ENCODE results near the gene TRIM43B. TPM values are rescaled to one million over a fixed set of nuclear protein-coding genes. Genes with fewer than 3 reads are reported as not detected.
"Not testable (repeated sequence)": the region's sequence is repeated elsewhere in the genome, so short reads cannot be mapped to it uniquely, and the experiment has no call there.

TRIM43B gene
- not detected for polyA plus RNA-seq (2013, experiment 1 of 2; ENCODE audit: insufficient read length)
- polyA plus RNA-seq (2013, experiment 2 of 2; ENCODE audit: insufficient read length), result not detected

DNA sequence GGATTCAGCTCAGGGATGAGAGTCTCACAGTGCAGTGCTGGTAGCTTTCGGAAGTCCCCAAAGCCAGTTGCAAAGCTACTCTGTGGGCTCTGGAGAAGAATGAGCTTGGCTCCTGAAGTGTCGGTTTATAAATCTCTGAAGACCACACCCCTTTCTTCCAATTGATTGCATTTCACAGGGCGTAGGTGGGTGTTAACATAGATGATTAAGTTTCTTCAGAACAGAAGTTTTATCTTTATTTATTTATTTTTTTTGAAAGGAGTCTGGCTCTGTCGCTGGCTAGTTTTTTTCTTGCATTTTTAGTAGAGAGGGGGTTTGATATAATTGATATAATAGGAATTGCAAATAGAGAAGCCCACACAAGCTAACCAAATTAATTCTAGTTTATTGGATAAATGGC lies at the start of gene TRIM43B:
TRIM43B (minus strand) TSS at position 101 of the 400 bp plus-strand sequence. CDS start 2,040 bp downstream, outside the sequence.
- DNase-seq, result not testable (repeated sequence)

DNA sequence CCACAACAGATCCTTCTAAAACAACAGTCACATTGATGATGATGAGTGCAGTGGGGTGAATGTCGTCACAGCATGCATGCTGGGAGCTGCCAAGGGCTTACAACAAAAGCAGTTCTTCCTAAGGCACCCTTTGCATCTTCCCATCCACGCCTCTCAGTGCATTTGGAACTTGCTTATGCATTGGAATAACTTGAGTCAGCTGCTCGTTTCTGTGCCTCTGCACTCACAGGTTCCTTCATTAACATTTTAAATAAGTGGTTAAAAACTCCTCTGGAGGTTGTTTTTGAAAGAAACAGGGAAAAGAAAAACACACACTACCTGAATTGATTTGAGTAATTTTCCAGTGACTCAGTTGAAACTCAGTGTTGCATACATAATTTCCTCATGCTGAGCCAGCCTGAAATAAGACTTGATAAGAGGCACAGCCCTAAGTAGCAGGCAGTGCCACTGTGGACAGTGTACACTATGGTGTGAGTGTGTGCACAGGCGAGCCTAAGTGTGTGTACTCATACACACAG lies 46.8 kb upstream of the TRIM43B start:
- no peak for DNase-seq

DNA sequence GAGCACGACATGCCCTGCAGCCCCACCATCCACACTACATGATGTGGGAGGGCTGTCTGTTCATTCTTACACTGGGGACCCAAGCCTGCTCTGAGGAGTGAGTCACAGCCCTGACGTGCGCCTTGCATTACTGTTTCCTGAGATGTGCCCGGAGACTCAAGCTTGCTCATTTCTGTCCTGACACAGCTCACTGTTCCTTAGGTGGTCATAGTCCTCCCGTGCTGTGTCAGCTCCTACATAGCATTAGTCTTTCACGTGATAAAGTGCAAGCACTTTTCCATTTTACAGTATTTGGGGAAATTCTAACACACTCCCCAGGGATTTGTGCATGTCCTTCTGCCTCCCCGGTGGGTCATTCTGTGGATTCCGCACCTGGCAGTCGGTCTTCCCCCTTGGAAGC lies 46.2 kb upstream of the TRIM43B start:
- peak; percentile 52 for DNase-seq

DNA sequence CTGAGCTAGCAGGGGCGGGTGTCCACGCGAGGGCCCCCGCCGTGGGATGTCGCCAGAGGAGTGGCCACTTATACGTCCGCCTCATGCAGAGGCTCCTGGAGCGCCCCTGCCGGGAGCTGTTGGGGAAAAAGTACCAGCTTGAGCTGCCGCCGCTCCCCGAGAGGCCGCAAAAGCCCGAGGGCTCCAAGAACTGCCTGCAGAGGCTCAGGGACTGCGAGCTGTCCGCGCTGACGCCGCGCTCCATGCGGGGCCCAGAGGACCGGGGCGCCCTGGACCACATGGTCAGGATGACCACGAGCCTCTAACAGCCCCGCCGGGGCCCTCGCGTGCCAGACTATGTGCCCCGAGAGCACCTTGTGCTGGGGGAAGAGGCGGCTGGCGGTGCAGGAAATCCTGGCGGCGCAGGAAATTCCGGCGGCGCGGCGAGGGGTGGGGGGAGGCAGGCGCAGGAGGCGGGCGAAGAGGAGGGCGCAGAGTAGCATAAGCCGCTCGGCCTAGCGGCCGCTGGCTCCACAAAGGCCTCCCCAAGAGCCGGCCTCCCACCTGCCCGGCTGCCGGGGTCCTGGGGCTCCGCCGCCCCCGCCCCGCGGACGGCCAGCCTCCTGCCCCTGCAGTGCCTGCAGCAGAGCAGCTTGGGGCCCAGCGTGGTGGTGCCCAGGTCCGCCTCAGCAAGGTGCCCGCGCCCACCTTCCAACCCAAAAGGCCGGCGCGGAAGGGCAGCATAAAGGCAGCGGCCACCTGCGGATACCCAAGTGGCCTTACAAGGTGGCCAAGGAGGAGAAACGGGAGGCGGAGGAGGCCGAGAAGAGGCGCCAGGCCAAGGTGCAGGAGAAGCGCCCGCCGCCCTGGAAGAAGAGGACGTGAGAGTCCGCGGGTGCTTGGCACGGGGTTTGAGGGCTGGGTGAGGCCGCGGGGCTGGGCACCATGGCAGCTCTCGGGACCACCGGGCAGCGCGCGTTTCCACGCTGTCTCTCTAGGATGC lies 42.1 kb upstream of the TRIM43B start:
- DNase-seq, result peak; percentile 81

DNA sequence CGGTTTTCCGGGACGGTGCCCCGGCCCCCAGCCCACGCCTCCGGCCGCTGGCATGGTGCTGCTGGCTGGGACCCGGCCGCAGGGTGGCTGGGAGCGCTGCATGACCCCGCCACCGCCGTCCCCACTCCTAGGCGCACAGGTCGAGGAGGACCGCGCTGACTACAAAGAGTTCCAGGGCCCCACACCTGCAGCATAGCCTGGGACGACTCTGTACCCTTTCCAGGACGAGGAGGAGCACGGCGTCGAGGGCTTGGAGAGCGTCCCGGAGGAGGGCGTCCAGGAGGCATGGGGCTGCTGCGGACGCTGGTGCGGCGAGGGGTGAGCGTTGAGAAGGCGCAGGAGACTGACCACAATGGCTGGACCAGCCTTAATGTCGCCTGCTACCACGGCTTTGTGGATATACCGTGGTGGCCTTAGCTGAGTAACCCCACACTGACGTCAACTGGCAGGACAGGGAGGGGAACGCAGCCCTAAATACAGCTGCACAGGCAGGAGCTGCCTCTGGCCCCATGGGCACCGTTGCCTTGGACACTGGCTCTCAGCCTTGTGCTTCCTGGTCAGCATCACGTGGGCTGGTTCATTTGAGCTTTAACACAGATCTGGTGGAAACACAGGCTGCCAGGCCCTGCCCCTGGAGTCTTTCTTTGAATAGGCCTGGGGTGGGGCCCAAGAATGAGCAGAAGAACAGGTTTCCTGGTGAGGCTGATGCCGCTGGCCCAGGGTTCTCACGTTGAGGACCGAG lies 40.9 kb upstream of the TRIM43B start:
- no peak for DNase-seq

DNA sequence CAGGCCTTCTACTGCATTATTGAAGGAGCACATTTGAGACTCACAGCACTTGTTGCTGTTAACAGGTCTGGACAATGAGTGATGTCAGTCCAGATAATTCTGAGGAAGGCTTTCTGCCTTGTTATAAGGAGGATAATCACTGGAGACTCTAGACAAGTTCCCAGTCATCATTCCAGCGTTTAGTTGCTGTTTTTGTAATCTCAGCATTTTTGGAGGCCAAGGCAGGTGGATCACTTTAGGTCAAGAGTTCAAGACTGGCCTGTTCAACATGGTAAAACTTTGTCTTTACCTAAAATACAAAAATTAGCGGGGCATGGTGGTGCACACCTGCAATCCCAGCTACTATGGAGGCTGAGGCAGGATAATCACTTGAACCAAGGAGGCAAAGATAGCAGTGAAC lies 39.6 kb upstream of the TRIM43B start:
- no peak for DNase-seq

DNA sequence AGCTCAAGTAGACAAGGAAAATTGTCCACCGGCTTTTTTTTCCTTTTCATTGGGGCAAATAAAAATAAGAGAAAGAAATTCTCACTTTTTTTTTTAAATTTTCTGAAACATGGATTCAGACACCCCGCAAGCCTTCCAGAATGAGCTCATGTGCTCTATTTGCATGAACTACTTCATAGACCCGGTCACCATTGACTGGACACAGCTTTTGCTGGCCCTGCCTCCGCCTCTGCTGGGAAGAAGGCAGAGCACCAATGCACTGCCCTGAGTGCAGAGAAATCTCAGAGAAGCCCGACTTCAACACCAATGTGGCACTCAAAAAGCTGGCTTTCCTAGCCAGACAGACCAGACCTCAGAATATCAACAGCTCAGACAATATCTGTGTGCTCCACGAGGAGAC lies 30.2 kb upstream of the TRIM43B start:
- no peak for DNase-seq

DNA sequence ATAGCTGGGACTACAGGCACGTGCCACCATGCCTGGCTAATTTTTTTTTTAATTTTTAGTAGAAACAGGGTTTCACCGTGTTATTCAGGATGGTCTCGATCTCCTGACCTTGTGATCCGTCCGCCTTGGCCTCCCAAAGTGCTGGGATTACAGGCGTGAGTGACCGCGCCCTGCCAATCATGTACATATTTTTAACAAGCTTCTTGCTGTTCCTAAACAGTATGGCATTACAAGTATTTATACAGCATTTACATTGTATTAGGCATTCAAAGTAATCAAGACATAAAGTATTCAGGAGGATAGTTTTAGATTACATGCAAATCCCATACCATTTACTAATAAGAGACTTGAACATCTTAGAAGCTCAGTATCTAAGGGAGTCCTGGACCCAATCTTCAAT lies 29.7 kb upstream of the TRIM43B start:
- not testable (repeated sequence) for DNase-seq

DNA sequence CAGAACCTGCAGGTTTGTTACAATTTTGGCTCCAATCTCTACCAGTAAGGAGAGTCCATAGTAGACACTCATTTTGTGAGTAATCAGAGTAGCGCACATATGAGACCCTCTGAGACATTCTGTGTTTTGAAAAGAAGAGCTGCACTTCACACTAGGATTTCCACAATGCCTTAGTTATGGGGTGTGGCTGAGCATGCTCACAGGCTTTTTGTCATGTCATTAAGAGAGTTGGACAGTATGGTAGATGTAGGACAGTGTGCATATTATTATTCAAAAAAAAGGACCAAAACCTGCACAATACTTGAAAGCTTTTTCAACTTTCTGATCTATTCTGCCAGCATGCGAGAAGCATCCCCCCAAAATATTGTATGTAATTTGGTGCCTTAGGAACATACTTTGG lies 24.9 kb upstream of the TRIM43B start:
- no peak for DNase-seq

DNA sequence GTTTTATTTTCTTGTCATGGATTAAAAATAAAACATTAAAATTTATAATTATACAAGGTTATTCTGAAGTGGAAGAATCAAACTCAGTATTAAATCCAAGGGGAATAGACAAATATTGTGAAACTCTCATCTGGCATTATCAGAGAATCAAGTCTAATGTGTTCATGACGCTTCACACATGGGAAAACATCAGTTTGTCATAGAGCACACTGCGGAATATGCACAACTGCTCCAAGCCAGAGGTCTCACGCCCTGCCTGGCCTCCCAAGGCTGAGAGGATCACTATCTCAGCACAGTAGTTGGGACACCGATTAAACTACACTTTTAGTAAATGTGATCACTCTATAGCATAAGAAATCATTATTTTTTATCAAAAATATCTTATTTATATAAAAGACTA lies 20.7 kb upstream of the TRIM43B start:
- DNase-seq, result no peak

DNA sequence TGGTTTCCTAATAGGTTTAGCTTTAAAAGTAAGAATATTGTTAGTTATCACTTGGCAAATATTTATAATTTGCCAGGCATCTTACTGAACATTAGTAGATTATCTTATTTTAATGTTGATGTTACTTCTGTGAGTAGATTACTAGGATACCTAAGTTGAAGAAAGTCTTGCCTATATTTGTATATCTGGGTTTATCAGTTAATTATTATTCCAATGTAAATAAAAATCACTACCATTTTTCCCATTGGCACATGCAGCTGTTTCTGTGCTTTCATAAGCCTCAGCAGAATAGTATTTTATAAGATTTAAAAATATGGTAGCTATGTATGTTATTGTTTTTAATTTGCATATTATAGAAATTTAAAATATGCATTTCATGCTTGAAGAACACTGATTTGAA lies 16.3 kb upstream of the TRIM43B start:
- DNase-seq, result no peak

DNA sequence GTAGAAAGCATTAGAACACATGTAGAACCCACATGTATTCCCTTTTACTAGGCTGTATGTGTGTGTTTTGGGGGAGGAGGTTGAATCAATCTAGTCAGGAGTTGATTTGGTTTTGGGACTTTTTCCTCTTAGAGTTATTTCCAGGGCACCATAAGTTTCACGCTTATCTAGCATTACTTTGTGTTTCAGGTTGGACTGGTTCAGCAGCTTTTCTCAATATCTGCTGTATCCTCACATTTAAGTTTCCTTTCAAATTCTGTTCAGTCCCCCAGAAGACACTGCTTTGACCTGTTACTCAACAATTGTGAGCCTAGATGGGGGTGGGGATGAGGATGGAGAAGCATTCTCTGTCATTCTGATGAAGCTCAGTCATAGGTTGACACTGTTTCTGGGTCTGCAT lies 7.5 kb upstream of the TRIM43B start:
- DNase-seq, result not testable (repeated sequence)

DNA sequence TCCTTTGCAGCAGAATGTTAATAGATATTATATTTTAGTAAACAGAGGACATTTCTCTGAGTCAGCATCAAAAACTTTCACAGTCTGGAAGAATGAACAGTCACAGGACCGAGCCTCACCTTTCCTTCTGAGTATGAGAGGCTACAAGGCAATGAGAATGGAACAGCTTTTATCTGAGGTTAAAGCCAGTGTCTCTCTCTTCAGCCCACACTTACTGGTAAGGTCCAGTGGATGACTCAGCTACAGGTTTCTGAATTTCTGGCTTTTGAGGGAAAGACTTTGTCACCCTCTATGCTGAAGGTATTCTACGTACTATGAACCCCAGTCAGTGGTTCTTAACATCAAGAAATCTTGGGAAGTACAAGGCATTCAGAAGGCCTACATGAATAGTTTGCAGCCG lies 9.5 kb downstream of the TRIM43B start:
- not testable (repeated sequence) for DNase-seq

DNA sequence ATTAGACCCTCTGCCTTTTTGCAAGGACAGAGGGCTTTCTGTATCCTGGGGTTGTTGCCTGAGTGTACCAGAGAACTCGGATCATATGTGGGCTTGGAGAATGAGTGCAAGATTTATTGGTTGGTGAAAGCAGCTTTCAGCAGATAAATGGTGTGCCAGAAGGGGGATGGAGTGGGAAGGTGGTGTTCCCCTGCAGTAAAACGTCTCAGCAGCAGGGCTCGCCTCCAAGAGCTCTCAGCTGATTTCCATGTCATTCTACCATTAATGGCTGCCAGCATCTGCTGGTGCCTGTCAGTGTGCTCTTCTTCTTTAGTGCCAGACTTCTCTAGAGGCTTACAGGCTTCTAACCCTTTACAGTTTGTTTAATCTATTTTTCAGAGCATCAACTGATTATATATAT lies 16.6 kb downstream of the TRIM43B start:
- DNase-seq, result not testable (repeated sequence)

DNA sequence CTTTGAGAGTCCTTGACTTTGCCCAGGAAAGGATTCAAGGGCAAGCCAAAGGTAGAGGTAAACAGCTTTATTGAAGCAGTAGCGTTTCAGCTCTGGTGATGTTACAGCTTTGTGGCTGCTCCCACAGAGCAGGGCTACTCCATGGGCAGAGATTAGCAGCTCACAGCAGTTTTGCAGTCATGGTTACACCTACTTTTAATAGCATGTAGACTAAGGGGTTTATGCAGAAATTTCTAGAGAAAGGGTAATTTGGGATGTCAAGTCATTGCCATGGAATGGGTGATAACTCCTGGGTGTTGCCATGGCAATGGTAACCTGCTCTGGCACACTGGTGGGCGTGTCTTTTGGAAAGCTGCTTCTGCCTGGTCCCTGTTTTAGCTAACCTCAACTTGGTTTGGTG lies 18.0 kb downstream of the TRIM43B start:
- DNase-seq, result not testable (repeated sequence)

DNA sequence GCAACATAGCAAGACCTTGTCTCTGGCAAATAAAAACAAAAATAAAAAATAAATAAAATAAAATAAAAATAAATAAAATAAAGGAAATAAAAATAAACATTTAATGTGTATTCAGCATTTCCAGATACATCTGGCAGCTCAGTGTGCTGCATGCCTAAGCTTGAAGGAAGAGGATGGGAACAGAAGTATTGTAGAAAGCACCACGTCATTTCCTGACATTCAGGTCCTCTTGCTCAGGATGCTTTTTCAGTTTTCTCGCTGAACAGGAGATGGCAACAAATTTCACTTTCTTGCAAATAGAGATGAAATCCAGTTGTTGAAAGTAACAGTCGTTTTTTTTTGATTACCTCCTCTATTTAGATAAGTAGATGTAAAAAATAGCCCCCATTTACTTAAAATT lies 21.3 kb downstream of the TRIM43B start:
- not testable (repeated sequence) for DNase-seq

DNA sequence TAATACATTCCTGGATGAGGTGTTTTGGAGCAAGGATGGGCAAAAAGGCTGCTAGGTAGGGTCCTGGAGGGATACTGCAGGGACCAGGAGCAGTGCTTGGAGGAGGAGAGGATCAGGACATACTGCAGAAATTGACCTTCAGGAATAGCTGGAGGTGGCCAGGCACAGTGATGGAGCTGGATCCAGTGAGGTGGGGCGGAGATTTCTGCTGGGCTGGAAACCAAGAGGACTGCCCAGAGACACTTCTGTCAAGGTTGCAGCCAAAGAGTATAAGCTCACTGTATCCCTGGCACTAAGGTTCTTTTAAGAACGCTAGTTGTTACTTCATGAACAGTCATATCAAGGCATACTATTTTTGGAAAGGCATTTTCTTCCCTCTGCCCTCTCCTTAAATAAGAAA lies 39.2 kb downstream of the TRIM43B start:
- DNase-seq, result not testable (repeated sequence)

DNA sequence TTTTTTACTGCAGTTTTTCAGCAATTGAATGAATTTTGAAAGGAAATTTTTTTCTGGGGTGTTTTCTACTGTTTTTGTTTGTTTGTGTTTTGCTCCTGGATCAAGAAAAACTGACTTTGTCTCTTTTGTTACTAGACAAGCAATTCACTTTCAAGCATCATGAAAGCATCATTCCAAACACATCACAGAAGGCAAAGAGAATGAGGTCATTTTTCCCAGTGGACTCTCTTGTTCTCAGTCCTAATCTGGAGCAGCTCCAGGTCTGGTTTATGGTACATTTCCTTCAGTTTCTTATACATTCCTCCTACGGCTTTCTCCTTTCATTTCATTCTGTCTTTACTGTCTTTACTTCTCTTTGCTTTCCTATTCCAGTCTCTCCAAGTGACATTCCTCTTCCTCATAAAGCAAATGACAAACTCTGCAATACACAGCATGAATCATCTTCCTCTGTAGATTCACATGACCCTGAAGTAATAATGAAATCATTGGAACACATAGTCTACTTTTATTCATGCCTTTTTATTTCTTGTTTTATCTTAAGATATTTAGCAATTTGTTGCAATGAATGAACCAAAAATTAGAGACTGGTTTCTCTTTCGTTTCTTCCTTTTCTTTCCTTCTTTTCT lies 42.0 kb downstream of the TRIM43B start:
- not testable (repeated sequence) for DNase-seq

DNA sequence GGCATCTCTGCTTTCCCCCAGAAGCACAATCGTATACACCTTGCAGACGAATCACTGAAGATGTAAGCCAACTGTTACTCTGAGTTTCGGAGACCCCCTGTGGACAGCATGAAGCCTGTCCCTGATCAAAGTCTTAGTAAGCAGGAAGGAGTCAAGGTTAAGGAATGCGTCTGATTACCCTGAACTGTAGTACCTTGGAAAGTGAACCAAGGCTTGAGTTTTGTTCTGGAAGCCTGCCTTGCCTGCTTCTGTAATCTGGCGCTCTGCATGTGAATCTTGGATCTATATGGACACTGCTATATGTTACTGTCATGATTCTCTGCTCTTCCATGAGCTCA lies 48.7 kb downstream of the TRIM43B start:
- DNase-seq, result not testable (repeated sequence)

DNA sequence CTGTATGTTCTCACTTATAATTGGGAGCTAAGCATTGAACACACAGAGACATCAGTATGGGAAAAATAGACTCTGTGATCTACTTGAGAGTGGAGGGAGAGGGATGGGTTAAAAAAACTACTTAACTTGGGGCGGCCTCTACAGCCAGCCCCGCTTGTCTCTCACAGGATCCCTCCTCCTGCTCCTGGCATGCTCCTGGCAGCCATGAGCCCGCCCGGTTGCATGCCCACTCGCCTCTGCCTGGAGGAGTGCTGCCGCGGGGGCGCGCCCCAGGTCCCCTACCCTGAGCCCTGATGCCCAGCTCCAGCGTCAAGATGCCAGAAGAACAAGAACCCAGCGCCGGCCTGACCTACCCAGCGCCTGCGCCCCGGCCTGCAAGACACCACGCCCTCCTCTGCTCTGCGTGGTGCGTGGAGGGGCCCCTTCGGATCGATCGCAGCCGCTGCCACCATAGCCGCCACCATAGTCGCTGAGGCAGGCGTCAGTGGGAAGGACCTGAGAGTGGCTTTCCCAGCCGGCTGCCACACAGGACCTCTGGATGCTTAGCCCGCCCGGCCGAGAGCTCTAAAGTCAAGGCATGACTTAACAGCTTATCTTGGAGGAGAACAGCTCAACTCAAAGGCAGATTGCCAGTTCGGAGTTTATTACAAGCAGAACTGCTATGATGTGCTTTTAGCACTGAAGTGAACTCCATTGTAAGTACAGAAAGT lies 49.2 kb downstream of the TRIM43B start:
- DNase-seq, result not testable (repeated sequence)

DNA sequence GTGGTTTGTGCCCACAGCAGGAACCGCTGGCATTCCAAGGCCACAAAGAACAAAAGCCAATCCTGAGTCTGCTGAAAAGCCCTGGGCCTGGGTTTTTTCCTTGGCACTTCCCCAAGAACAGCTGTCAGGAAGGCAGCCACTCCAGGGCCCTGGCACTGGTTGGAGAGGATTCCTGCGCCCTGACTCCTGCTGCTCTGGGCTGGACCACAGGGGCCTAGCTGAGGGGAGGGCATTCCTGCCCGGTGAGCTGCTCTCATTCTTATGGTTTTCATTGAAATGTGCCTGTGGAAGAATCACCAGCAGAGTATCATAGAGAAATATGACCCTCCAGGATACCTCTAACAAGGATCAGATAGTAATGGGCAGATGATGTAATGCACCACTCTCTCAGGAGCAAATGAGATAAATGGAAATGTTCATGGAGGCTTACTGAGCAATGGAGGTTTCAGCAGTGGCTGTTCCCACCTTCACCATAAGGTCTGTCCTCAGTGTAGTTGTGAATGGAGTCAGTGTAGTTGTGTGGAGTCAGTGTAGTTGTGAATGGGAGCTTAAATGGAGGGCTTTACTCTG lies 50.0 kb downstream of the TRIM43B start:
- DNase-seq, result peak; percentile 86

DNA sequence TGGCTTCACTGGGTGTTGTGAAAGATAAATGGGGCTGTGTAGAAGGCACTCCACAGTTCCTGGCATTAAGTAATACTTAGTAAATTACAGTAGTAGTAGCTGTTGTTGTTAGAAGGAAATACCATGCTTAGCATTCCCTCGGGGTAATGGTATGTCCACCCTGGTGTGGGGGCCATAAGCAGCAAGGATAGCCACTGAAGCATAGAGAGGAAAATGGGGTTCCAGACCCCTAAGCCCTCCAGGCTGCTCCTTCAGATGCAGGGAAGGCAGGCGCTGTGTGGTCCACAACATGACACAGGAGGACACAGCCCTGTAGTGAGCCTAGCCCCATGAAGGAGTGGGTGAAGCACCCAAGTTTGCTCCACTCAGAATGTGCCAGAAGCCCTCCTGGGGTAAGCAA lies 50.6 kb downstream of the TRIM43B start:
- DNase-seq, result peak; percentile 22

Data from fibroblast of skin of abdomen (primary cell).